GM23248 (cell line): ENCODE measurements around the gene TMEM131.

Experiments used
- EZH2 ChIP-seq: fragments of 200-600 bp; sonication (generic); IDR thresholded peaks from 2 replicates; pipeline ENCODE4 v1.6.1; 2018; ENCODE audit warnings: antibody characterized with exemption, mild to moderate bottlenecking; ENCODE audit not compliant: insufficient read depth, poor library complexity, severe bottlenecking
- EZH2phosphoT487 ChIP-seq: fragments of 200-600 bp; sonication (generic); IDR thresholded peaks from 2 replicates; pipeline ENCODE4 v1.6.1; 2018; ENCODE audit warnings: antibody characterized with exemption, moderate library complexity, mild to moderate bottlenecking, low read depth; ENCODE audit not compliant: insufficient read depth

GRCh38 chr2:98026927-98027522, 31.3 kb upstream of the TMEM131 start:
- TF ChIP-seq EZH2: no peak
- TF ChIP-seq EZH2phosphoT487: no peak
